K562 (cell line): ENCODE data around the gene SLX9. TPM values are rescaled to one million over a fixed set of nuclear protein-coding genes. Genes with fewer than 3 reads are reported as not detected.

Experiments
- ARHGAP35 ChIP-seq: fragments of 450-650 bp; IDR thresholded peaks from 2 replicates; pipeline ENCODE4 v1.6.1; 2018; ENCODE audit not compliant: partially characterized antibody
- L3MBTL2 ChIP-seq: fragments of 450-650 bp; IDR thresholded peaks from 2 replicates; pipeline ENCODE4 v1.6.1; 2016; ENCODE audit warnings: mild to moderate bottlenecking, moderate library complexity
- NCOA2 ChIP-seq, 2 experiments: fragments of 450-650 bp; IDR thresholded peaks; 2 replicates each; pipeline ENCODE4 v1.6.1; 2018; ENCODE audit warnings: mild to moderate bottlenecking in 2 of 2, moderate library complexity in 1 of 2; ENCODE audit not compliant: partially characterized antibody in 2 of 2
- NCOR1 ChIP-seq: fragments of 450-650 bp; IDR thresholded peaks from 2 replicates; pipeline ENCODE4 v1.6.1; 2016; ENCODE audit warnings: mild to moderate bottlenecking, moderate library complexity
- PTBP1 ChIP-seq: fragments of 200-400 bp; formaldehyde crosslinking; IDR thresholded peaks from 2 replicates; pipeline ENCODE4 v1.6.1; 2017; ENCODE audit warnings: low read depth, low read length
- RAD21 ChIP-seq, 2 experiments: fragments of 250-450 bp in 1 of 2; fragments of 450-650 bp in 1 of 2; sonication (Bioruptor Pico) in 1 of 2; formaldehyde crosslinking in 1 of 2; IDR thresholded peaks in 1 of 2; conservative IDR thresholded peaks in 1 of 2; 2 replicates each; pipeline versions ENCODE4 v1.4.0 to v1.8.0; 2020 to 2022; ENCODE audit warnings: mild to moderate bottlenecking in 2 of 2, moderate library complexity in 1 of 2
- SOX6 ChIP-seq: fragments of 450-650 bp; IDR thresholded peaks from 2 replicates; pipeline ENCODE4 v1.6.1; 2014; ENCODE audit warnings: mild to moderate bottlenecking
- ZBTB1 ChIP-seq: sonication (generic); formaldehyde crosslinking; IDR thresholded peaks from 2 replicates; pipeline ENCODE4 v1.8.1; 2023; ENCODE audit warnings: missing genetic modification reagents, low read depth, mild to moderate bottlenecking, borderline replicate concordance
- ZNF184 ChIP-seq: sonication (generic); formaldehyde crosslinking; IDR thresholded peaks from 2 replicates; pipeline ENCODE4 v1.5.0; 2020; ENCODE audit warnings: missing genetic modification reagents
- ZNF507 ChIP-seq: conservative IDR thresholded peaks from 2 replicates; pipeline ENCODE4 v1.6.1; 2017; ENCODE audit warnings: missing genetic modification characterization, missing compliant biosample characterization
- ZNF717 ChIP-seq: fragments of 250-450 bp; sonication (Bioruptor Pico); IDR thresholded peaks from 2 replicates; pipeline ENCODE4 v1.5.0; 2021
- polyA plus RNA-seq, 8 experiments: library from polyadenylated mRNA; depleted of rRNA in 4 of 8; stranded (reverse) in 5 of 8; unstranded in 3 of 8; fragments of >200 nt; fragmentation: Nextera tagmentation in 2 of 8; fragmentation: Illumina TruSeq in 1 of 8; extraction: Ambion mirVana in 2 of 8; extraction: Trizol in 1 of 8; gene quantifications; 2 replicates each; pipeline versions ENCODE4 v1.2.1 to v1.2.3, GENCODE V29; 2011 to 2014; ENCODE audit warnings: inconsistent platforms in 1 of 8, missing spikeins in 1 of 8
- total RNA-seq, 7 experiments: library from RNA; depleted of rRNA in 6 of 7; stranded (reverse); fragments of >200 nt in 6 of 7; fragmentation: Illumina TruSeq in 2 of 7; extraction: Trizol in 2 of 7; gene quantifications; 2 replicates each; pipeline versions ENCODE4 v1.2.1 to v1.2.3, GENCODE V29; 2011 to 2021; ENCODE audit warnings: low replicate concordance in 1 of 7
- TF ChIP-seq, protein P1 (sequence below): sonication (generic); formaldehyde crosslinking; IDR thresholded peaks from 2 replicates; pipeline ENCODE4 v1.8.0; 2022; ENCODE audit warnings: mild to moderate bottlenecking, missing genetic modification reagents, borderline replicate concordance
- TF ChIP-seq, protein P2 (sequence below): fragments of 250-450 bp; sonication (Bioruptor Pico); IDR thresholded peaks from 2 replicates; pipeline ENCODE4 v1.5.0; 2020; ENCODE audit warnings: mild to moderate bottlenecking
- TF ChIP-seq, protein P3 (sequence below), 2 experiments: IDR thresholded peaks; 2 replicates each; pipeline ENCODE4 v1.6.1; 2012; ENCODE audit warnings: improper control_type of control experiment in 2 of 2, low read depth in 2 of 2, low read length in 2 of 2, borderline replicate concordance in 1 of 2
- TF ChIP-seq, protein P4 (sequence below): fragments of 250-450 bp; sonication (Bioruptor Pico); IDR thresholded peaks from 2 replicates; pipeline ENCODE4 v1.5.1; 2021; ENCODE audit warnings: mild to moderate bottlenecking
- TF ChIP-seq, protein P5 (sequence below): fragments of 450-650 bp; formaldehyde crosslinking; IDR thresholded peaks from 2 replicates; pipeline ENCODE4 v1.4.0; 2022; ENCODE audit warnings: mild to moderate bottlenecking, moderate library complexity

SLX9 gene
- total and polyA plus RNA-seq, 9 of the 15 experiments (the other 6 are each of a cell fraction or from before 2014, with no cell fraction given) = 1.2 to 75.5 (median 16.5) TPM

DNA sequence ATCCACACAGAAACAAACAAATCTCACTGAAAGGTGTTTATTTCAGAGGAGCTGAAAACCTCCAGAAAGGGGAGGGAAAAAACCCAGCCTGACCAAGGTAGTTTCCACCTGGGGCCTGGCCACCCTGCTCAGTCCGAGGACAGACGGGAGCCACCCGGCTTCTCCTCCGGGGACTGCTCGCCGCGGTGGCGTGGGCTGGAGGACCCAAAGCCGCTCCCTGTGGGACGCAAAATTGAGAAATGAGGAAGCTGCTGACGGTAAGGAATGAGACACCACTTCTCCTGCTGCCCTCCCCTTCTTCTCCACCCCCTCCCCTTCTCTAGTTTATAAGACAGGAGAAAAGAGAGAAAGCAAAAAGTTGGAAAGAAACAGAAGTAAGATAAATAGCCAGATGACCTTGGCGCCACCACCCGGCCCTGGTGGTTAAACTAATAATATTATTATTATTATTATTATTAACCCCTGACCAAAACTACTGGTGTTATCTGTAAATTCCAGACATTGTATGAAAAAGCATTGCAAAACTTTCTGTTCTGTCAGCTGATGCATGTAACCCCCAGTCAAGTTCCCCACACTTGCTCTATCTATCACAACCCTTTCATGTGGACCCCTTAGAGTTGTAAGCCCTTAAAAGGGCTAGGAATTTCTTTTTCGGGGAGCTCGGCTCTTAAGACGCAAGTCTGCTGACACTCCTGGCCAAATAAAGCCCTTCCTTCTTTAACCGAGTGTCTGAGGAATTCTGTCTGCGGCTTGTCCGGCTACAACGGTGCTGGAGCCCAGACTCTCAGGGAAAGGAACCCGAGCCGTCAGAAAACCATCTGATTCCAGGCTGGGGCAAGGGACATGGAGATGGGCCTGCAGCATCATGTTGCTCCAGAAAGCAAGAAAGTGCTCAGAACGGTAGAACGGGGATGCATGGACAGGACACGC is 31.6 kb upstream of the SLX9 start (continued):
- TF ChIP-seq, protein P1, sequence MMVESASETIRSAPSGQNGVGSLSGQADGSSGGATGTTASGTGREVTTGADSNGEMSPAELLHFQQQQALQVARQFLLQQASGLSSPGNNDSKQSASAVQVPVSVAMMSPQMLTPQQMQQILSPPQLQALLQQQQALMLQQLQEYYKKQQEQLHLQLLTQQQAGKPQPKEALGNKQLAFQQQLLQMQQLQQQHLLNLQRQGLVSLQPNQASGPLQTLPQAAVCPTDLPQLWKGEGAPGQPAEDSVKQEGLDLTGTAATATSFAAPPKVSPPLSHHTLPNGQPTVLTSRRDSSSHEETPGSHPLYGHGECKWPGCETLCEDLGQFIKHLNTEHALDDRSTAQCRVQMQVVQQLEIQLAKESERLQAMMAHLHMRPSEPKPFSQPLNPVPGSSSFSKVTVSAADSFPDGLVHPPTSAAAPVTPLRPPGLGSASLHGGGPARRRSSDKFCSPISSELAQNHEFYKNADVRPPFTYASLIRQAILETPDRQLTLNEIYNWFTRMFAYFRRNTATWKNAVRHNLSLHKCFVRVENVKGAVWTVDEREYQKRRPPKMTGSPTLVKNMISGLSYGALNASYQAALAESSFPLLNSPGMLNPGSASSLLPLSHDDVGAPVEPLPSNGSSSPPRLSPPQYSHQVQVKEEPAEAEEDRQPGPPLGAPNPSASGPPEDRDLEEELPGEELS (CRISPR knock-in tag) = no peak
- TF ChIP-seq ZNF507 (no peak), SOX6 (no peak), ZBTB1 (no peak), ARHGAP35 (no peak), PTBP1 (no peak), ZNF717 (no peak), NCOA2 (IDR thresholded peaks at IDR 0.05; ENCODE audit: partially characterized antibody in 2 of 2) (no peak), RAD21 (CRISPR knock-in tag; conservative IDR thresholded peaks at IDR 0.05 in 1 of 2, IDR thresholded peaks at IDR 0.05 in 1 of 2) (peak; percentile 5 to 32; a peak in 2 of 4 replicates), L3MBTL2 (0 out of 2 replicates have a peak, but pooled peaks have one; percentile 24), ZNF184 (CRISPR knock-in tag) (no peak), NCOR1 (no peak)
- TF ChIP-seq, protein P2, sequence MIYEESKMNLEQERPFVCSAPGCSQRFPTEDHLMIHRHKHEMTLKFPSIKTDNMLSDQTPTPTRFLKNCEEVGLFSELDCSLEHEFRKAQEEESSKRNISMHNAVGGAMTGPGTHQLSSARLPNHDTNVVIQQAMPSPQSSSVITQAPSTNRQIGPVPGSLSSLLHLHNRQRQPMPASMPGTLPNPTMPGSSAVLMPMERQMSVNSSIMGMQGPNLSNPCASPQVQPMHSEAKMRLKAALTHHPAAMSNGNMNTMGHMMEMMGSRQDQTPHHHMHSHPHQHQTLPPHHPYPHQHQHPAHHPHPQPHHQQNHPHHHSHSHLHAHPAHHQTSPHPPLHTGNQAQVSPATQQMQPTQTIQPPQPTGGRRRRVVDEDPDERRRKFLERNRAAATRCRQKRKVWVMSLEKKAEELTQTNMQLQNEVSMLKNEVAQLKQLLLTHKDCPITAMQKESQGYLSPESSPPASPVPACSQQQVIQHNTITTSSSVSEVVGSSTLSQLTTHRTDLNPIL = no peak
- TF ChIP-seq, protein P3, sequence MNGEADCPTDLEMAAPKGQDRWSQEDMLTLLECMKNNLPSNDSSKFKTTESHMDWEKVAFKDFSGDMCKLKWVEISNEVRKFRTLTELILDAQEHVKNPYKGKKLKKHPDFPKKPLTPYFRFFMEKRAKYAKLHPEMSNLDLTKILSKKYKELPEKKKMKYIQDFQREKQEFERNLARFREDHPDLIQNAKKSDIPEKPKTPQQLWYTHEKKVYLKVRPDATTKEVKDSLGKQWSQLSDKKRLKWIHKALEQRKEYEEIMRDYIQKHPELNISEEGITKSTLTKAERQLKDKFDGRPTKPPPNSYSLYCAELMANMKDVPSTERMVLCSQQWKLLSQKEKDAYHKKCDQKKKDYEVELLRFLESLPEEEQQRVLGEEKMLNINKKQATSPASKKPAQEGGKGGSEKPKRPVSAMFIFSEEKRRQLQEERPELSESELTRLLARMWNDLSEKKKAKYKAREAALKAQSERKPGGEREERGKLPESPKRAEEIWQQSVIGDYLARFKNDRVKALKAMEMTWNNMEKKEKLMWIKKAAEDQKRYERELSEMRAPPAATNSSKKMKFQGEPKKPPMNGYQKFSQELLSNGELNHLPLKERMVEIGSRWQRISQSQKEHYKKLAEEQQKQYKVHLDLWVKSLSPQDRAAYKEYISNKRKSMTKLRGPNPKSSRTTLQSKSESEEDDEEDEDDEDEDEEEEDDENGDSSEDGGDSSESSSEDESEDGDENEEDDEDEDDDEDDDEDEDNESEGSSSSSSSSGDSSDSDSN (IDR thresholded peaks at IDR 0.05; ENCODE audit: borderline replicate concordance in 1 of 2, low read depth in 2 of 2, low read length in 2 of 2) = 0 out of 4 replicates have a peak, but pooled peaks of 1 of the 2 experiments have one; percentile 51
- TF ChIP-seq, protein P4, sequence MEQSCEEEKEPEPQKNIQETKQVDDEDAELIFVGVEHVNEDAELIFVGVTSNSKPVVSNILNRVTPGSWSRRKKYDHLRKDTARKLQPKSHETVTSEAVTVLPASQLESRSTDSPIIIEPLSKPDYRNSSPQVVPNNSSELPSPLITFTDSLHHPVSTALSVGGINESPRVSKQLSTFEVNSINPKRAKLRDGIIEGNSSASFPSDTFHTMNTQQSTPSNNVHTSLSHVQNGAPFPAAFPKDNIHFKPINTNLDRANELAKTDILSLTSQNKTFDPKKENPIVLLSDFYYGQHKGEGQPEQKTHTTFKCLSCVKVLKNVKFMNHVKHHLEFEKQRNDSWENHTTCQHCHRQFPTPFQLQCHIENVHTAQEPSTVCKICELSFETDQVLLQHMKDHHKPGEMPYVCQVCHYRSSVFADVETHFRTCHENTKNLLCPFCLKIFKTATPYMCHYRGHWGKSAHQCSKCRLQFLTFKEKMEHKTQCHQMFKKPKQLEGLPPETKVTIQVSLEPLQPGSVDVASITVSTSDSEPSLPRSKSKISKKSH (CRISPR knock-in tag) = no peak
- TF ChIP-seq, protein P5, sequence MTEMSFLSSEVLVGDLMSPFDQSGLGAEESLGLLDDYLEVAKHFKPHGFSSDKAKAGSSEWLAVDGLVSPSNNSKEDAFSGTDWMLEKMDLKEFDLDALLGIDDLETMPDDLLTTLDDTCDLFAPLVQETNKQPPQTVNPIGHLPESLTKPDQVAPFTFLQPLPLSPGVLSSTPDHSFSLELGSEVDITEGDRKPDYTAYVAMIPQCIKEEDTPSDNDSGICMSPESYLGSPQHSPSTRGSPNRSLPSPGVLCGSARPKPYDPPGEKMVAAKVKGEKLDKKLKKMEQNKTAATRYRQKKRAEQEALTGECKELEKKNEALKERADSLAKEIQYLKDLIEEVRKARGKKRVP (CRISPR knock-in tag) = no peak
